HG03097 (cell line): ENCODE data around the gene SELENOP.
"Not testable (repeated sequence)": the region's sequence is repeated elsewhere in the genome, so short reads cannot be mapped to it uniquely, and the experiment has no call there.

ENCODE experiments used
- ATAC-seq: cut with Tn5 transposase; IDR thresholded peaks from one replicate; pipeline ENCODE4 v1.9.1; 2021; ENCODE audit not compliant: unreplicated experiment, low FRiP score

Gene SELENOP

DNA sequence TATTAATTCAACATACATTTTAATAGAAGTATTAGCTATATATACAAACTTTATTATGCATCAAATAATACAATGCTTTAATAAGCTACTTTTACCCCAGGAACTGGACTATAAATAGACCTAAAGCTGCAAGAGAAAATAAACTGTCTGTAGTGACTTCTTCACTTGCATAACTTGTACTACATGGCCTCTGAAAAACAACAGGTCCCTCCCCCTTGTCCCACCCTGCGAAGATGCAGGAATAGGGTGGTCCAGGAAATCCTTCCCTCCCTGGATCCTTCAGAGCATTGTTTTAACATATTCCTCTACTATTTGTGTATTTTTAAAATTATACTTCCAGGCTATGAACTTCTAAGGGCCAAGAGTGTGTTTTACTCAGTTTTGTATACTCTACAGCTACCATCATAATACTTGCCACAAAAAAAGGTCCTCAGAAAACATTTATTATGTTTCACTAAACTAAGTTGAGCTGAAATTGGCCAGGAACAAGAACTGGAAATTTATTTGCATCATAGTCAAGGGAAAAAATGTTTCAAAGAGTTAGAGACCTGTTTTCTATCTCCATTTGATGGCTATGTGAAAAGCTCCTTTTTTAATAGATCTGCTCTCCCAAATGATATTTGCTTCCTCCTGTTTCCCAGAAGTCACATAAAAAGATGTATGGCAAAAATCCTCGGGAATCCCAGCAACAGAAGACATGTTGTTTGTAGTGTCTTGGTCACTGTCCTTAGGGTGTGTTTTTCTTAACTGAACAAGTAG, 15.2 kb upstream of the SELENOP start:
- ATAC-seq = no peak

DNA sequence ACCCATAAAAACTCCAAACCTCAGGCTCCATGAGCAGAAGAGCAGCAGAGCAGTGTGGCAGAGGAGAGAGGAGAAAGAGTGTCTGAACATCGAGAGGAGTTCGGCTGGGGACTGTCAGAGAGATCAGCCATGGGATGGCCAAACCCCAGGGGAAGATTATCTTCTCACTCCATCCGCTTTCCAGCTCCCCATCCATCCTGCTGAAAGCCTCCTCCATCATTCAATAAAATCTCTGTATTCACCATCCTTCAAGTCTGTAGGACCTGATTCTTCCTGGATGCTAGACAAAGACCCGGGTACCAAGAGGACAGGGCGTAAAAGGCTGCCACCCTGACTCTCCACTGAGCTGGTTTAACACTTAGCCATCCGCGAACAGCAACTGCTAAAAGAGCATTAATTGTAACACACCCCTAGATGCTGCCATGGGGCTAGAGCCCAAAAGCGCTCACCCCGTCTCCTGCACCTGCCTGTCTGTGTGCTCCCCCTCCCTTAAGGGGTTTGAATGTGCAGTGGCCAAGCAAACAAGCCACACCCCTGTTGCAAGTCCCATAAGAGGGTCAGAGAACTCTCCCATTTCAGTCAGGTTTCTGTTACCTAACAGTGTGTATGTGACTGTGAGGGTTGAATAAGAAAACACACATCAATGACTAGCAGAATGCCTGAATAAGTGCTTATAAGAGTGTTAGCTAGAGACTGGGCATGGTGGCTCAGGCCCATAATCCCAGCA, 13.9 kb upstream of the SELENOP start:
- ATAC-seq = no peak

DNA sequence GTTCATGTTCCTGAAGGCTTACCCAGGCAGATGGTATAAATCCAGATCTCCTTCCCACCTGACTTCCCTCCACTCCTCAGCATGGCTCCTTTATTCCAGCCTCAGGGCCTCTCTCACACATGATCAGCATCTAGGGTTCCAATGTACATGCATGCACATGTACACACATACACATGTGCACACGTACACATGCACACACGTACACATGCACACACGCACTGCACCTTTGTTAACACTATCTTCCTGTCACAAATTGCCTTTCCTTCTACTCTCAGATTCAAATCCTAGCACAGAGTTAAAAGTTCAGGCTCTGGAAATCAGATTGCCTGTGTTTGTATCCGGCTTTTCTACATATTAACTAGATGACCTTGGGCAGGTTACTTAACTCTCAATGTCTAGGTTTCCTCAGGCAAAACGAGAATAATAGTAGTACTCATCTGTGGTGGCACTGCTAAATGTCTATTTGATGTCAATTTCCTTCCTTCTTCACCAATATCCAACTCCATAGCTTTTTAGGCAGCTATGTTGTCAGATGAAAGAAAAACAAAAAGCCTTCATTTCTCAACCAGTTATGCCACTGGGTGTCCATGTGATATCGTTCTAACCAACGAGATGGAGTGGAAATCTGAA, 12.8 kb upstream of the SELENOP start:
- ATAC-seq = no peak

DNA sequence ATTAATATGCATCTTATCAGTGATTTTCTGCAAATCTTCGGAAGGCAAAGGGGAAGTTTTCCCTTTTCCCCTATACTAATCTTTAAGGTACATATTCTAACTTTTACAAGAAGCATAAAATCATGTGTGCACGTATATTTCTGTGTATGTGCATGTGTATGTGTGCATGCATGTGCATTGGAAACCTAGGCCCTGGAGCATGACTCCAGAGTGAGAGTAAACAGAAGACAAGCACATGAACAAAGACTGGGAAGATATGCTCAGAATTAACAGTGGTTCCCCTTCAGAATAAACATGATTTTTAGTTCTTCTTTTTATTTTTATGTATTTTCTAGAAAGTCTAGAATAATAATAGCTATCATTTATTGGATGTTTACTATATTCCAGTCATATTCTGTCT, 10.9 kb upstream of the SELENOP start:
- no peak for ATAC-seq

DNA sequence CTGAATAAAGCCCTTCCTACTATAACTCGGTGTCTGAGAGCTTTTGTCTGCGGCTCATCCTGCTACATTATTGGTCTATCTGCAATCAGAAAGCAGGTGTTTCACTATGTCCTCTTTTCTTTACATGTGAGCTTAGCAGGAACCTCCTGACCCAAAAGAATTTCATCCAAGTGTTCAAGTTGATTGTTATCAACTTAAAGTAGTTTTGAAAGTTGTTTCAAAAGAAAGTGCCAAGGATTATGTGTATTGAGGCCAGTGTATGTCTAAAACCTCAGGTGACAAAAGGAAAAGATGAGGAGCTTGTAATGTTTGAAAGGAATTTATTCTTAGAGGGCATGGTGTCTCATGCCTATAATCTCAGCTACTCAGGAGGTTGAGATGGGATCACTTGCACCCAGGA, 8.1 kb upstream of the SELENOP start:
- no peak for ATAC-seq

DNA sequence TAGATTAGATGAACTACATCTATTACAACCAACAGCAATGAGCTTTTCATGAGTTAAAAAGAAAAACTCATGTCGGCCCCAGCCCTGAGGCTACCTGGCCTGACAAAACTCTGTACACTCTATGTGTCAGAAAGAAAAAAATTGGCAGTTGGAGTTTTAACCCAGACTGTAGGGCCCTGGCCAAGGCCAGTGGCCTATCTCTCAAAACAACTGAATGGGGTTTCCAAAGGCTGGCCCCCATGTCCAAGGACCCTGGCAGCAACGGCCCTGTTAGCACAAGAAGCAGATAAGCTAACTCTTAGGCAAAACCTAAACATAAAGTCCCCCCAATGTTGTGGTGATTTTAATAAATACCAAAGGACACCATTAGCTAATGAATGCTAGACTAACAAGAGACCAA, 4.9 kb upstream of the SELENOP start:
- ATAC-seq = not testable (repeated sequence)

DNA sequence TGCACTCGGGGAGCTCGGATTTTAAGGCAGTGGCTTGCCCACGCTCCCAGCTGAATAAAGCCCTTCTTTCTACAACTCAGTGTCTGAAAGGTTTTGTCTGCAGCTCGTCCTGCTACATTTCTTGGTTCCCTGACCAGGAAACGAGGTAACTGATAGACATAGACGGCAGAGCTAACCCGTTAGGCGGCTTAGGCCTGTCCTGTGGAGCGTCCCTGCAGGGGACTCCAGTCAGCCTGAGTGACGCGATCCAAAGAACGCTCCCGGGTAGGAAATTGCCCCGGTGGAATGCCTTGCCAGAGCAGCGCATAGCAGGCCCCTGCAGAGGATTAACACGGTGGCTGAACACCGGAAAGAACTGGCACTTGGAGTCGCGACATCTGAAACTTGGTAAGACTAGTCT, 1.8 kb upstream of the SELENOP start:
- ATAC-seq = no peak

DNA sequence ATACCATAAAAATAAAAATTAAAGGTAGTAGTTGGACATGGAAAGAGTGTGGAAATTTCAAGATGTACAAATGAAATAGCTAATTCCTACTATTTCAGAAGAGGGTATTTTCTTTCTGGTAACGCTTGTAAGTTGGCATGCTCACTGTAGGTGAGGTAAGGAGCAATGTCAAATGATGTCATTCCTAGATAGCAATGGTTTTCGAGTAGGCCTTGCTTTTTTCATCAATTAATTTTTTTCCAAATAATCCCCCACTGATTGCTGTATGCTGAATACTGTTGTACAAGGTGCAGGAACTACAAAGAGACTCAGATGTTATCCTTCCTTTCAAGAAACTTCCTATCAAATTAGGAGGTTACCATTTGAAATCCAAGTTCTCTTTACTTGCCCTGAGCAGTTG, 928 bp upstream of the SELENOP start:
- no peak for ATAC-seq

DNA sequence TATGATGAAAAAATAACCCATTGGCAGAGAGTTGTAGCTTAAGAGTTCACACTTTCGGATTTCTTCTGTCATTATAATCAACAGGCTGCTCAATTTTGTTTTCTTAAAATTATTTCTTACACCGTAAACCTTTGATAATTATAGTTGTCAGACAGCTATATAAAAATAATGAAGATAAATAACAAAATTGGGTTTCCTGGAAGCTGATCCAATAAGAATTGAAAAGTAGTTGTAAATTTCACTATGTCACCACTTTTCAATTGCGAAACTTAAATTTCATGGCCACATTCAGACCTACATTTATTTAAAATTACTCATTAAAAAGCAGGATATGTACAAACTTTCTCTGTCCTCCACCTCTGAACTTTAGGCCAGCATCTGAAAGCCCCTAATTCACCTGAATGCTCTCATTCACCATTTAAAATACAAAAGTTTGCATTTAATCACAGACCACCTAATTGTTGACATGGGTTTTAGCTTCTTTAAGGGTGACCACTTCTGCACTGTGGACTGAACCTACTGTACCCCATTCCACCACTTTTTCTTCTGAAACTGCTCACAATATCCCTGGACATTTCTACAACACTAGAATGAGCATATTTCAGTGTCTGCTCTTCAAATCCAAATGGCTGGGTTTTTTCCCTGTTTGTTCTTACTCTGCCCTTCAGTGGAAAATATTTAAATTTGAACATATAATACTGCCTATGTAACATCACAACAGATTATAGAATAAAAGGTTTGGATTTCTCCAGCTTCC, 680 bp downstream of the SELENOP start:
- ATAC-seq = no peak

DNA sequence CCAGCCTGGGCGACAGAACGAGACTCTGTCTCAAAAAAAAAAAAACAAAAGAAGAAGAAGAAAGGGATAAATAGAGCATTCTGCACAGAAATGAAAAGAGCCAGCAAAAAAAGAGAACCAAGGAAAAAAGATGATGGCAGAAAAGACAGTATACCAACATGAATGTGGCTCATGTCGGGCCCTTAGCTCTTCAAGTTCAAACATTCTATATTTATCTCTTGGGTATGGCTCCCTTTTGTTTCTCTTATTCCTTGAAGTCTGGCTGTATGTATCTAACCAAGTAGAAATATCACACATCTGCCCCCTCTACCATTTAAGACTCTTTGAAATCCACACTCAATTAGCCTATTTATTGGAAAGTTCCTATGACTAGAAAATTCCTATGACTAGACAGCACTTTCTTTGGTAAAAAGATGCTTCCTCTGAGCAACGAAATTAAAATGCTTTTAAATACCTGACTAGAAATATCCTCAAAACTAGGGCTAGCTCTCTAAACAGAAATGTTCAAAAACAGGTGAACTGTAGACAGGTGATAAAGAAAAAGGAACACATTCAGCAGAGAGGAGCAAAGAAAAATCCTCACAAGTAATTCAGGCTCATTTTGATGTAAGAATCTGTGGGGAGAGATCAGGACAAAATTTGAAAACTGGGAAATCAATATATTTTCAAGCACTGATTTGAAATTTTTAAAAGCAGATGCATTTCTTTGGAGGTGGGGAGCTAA, 2.6 kb downstream of the SELENOP start:
- ATAC-seq = no peak

DNA sequence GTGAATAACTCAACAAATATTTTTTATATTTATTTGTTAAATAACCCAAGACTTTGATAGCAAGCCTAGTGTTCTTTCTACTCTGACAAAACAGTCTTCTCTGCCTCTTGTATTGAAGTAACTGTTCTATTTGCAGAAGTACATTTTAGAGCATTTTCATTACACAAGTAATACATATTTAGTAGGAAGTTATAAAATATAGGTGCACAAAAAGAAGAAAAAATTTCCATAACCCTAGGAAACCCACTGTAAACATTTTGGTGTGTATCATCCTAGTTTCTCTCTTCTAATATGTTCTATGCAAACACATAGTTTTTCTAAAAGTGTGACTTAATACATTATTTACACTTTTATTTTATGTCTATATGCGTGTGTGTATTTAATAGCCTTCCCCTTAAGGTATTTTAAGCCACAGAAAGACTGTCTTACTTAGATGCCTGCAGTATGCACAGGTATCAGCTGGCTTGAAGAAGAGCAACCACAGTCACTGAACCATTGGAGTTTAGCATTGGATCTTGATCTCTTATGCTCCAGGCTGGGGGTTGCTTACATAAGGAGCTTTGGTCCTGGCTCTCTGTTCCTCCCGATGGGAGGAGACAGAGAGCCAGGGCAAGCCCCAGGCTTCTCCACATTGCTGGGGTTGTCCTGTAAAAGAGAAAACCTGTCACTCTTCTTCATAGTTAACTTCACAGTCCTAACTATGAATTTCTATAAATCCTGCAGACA, 3.8 kb downstream of the SELENOP start:
- ATAC-seq = no peak

DNA sequence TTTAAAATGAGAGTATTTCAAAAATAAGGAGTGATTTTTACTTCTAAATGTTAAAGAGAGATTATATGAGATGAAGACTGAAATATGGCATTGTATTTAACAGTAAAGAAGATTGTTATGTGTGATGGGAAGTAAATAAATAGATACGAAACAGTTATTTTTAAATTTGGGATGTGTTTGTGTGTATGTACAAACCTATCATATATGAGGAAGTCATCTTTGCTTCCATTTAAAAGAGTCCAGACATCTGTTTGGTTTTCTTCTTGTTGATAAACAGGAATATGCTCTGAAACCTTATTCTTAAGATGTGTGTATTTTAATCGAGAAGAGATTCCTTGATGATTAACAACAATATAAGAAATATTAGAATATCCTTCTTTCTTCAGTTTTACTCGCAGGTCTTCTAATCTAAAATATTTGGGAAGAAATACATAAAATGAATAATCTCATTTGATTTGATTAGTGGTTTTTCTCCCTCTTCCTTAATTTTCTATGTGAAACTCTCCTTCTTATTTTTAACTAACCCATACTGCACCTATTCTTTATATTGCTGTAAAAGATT, 4.9 kb downstream of the SELENOP start:
- ATAC-seq = no peak

DNA sequence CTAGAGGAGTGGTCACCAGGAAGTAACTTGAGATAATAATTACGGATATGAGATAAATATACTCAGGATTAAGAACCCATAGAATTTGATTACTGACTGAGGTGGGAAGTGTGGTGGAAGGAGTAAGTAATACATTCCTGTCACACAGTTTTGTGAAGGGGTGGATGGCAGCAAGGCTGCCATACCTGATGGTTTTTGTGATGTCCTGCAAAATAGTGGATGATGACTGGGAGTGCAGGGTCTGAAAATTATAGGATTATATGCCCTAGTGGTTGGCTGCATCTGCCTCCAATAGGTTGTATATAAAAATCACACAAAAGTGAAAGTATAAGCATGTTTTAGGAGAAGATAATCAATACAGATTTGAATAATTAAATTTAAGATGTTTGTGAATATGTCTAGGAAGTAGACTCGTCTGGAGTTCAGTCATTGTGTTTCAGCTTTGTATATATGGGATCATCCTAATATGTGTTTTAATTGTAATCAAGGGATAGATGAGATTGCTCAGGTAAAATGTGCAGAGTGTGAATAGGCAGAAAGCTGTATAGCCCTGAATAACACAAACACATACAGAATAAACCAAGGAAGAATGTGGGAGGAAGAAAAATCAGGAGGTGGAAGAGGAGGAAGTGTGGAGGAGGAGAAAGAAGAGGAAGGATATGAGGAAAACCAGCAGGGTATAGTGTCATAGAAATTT, 5.5 kb downstream of the SELENOP start:
- no peak for ATAC-seq

DNA sequence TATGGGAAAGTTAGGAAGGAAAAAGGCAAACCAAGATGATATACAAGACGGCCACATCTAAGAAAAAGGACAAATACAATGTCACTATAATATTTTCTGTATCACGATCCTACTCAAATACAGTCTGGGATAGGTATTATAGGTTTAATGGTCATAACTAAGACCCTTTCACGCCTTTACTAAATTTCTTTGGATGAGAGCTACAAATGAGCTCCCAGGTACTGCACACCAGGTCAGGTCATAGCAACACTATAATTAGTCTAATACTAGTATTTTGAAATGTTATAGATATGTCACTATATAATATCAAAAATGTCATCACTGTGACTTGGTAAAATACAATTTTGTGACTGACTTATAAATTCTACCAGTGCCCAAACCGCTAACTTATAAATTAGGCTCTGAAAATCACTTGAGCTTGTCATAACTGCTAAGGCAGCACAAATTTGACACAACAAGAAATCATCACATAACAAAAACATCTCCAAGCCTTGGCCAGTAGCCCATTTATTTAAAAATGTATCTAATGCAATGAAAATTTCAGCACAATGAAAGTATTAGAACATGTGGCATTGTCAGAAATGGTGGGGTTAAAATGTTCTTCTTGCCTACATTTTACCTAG, 6.9 kb downstream of the SELENOP start:
- ATAC-seq = no peak

DNA sequence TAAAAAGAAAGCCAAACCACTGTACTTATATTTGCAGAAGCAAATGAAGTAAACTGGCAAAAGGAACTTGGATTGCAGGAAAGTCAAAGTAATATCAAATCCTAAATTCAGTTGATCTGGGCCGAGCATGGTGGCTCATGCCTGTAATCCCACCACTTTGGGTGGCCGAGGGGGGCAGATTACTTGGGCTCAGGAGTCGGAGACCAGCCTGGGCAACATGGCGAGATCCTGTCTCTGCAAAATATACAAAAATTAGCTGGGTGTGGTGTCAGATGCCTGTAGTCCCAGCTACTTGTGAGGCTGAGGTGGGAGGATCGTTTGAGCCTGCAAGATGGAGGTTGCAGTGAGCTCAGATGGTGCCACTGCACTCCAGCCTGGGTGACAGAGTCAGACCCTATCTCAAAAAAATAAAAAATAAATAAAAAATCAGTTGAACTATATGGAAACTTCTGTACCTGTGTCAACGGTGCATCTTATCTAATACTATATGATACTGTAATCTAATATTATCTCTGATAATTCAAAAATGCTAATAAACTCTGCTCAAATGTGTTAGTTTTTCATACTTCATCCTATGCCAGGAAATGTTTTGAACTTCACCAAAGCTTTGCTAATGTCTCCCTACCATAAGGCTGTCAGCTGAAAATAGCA, 10.1 kb downstream of the SELENOP start:
- ATAC-seq = no peak

DNA sequence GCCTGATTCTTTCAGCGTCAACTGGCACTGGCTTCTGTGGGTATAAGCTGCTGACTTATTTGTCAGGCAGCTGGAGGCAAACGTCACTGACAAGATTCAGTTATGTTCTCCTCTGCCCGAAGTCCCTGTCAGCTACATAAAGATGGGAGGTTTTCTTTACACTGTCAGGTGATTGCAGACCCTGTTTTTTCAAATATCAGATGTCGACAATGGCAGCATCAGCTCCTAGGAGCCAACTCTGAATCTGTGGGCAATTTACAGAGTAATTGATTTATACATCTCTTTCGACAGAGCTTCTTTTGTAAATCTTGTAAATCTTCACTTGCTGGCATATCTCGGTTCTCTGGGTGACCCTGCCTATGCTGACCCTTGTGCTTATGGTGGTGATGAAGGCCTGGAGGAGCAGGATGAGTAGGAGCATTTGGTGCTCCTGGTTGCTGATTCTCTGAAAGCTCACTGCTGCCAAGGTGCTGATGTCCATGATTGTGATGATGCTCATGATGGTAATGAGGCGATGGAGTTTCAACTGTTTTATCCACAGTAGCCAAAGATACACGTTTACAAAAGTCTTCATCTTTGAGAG, 10.9 kb downstream of the SELENOP start:
- no peak for ATAC-seq

DNA sequence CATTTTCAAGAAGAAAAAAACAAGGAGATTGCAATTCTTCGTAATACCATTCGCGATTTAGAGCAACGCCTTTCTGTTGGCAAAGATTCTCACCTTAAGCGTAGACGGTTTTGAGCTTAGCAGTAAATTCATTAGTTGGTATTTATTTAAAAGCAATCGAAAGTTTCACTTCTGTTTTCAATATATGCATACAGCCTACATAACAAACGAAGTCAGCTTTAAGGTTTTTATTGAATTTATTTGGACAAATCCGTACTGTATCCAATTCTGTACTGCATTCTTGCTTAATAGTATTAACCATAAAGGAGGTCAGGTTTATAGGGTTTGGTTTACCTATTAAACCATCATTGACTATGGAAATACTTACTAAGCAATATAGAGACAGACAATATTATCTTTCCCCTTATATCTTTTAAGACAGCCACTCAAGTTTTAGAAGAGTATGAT, 12.0 kb downstream of the SELENOP start:
- ATAC-seq = no peak

DNA sequence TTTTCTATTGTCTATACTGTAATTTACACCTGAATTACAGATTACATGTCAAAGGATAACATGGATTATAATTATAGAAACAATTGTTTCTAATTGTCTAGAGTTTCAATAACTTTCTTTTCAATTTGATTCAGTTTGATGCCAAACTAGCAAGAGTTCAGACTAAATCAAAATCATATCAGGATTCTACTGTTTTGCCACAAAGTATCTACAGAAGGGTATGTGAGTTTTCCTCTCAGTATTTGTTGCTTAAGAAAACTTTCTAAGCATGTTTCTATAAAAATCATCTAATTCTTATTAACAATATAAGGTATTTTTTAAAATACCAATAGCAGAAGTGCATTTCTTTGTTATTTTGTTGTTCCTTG, 12.5 kb downstream of the SELENOP start:
- ATAC-seq = no peak
